Hematopoietic multipotent progenitor cell treated with erythropoietin and hydrocortisone succinate and interleukin-3 and kit ligand, for 8 days (in vitro differentiated cells): ENCODE measurements around the gene ADARB1.
"Not testable (repeated sequence)": the region's sequence is repeated elsewhere in the genome, so short reads cannot be mapped to it uniquely, and the experiment has no call there.

Experiments used
- DNase-seq: peaks from one replicate; pipeline ENCODE4 v3.0.0-alpha.2; 2015

The ADARB1 gene

GRCh38 chr21:45122432-45123132 lies 48.2 kb downstream of the ADARB1 start:
- no peak for DNase-seq

GRCh38 chr21:45123440-45123839 lies 49.1 kb downstream of the ADARB1 start:
- no peak for DNase-seq

GRCh38 chr21:45124596-45124995 lies 50.2 kb downstream of the ADARB1 start:
- no peak for DNase-seq

- no peak for DNase-seq
Observed at GRCh38 chr21:45125357-45125756, 51.0 kb downstream of the ADARB1 start.

- no peak for DNase-seq
Observed at GRCh38 chr21:45126204-45126626, 51.8 kb downstream of the ADARB1 start.

GRCh38 chr21:45126983-45127382 lies 52.6 kb downstream of the ADARB1 start:
- DNase-seq = no peak

- DNase-seq = no peak
Observed at GRCh38 chr21:45127937-45128336, 53.6 kb downstream of the ADARB1 start.

GRCh38 chr21:45128613-45129188 lies 54.3 kb downstream of the ADARB1 start:
- DNase-seq = peak; percentile 82

- DNase-seq = no peak
Observed at GRCh38 chr21:45129189-45129923, 55.0 kb downstream of the ADARB1 start.

- no peak for DNase-seq
Observed at GRCh38 chr21:45130324-45130774, 56.0 kb downstream of the ADARB1 start.

GRCh38 chr21:45131537-45131999 lies 57.2 kb downstream of the ADARB1 start:
- DNase-seq = no peak

GRCh38 chr21:45132841-45133573 lies 58.6 kb downstream of the ADARB1 start:
- DNase-seq = no peak

GRCh38 chr21:45133574-45134278 lies 59.3 kb downstream of the ADARB1 start:
- not testable (repeated sequence) for DNase-seq

- DNase-seq = no peak
Observed at GRCh38 chr21:45134279-45135076, 60.1 kb downstream of the ADARB1 start.

GRCh38 chr21:45135122-45135521 lies 60.7 kb downstream of the ADARB1 start:
- no peak for DNase-seq

- DNase-seq = no peak
Observed at GRCh38 chr21:45135868-45136267, 61.5 kb downstream of the ADARB1 start.

- no peak for DNase-seq
Observed at GRCh38 chr21:45136500-45136899, 62.1 kb downstream of the ADARB1 start.

GRCh38 chr21:45136927-45137611 lies 62.7 kb downstream of the ADARB1 start:
- peak; percentile 84 for DNase-seq

GRCh38 chr21:45137612-45137937 lies 63.2 kb downstream of the ADARB1 start:
- DNase-seq = no peak

- DNase-seq = peak; percentile 83
Observed at GRCh38 chr21:45138199-45139002, 64.0 kb downstream of the ADARB1 start.
